Spleen (tissue), 7 donors: ENCODE results near the gene IL20RA.
"Not testable (repeated sequence)": the region's sequence is repeated elsewhere in the genome, so short reads cannot be mapped to it uniquely, and the experiment has no call there.

ENCODE experiments used
- POLR2A ChIP-seq, 3 donors: fragments of 450-650 bp; IDR thresholded peaks; one replicate each; pipeline ENCODE4 v1.5.1; 2017; ENCODE audit warnings: antibody characterized with exemption in 3 of 3, mild to moderate bottlenecking in 1 of 3
- TF ChIP-seq, protein P1 (sequence below), 11 experiments: fragments of 200-600 bp in 7 of 11; fragments of 450-650 bp in 4 of 11; sonication (generic) in 4 of 11; IDR thresholded peaks in 8 of 11; conservative IDR thresholded peaks in 3 of 11; 1 replicate in 7 of 11; 2 replicates in 4 of 11; pipeline versions ENCODE4 v1.4.0 to v1.8.0; 2016 to 2021; ENCODE audit warnings: antibody characterized with exemption in 11 of 11, inconsistent platforms in 4 of 11, mild to moderate bottlenecking in 1 of 11
- donor health status: DM: no; HTN: no; CAD: no; lungs with moderate emphysema.
- donor health status: DM: no; HTN: no; CAD: no.
- donor health status: DM: no; HTN: no; CAD: no.

DNA sequence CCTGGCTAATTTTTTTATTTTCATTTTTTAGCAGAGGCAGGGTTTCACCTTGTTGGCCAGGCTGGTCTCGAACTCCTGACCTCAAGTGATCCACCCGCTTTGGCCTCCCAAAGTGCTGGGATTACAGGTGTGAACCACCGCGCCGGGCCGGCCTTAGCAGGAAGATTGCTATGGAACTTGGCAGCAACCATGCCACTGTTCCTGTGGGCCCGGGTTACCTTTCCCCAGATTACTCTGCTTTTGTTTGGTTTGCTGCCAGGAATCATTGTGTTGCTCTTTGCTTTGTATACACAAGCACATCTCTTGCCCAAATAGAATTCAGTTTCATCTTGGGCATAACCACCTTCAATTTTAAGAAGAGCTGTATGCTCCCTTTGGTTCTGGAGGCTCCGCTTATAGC lies 71.0 kb downstream of the IL20RA start:
- TF ChIP-seq POLR2A (IDR thresholded peaks at IDR 0.05), result not testable (repeated sequence)
- TF ChIP-seq, protein P1, sequence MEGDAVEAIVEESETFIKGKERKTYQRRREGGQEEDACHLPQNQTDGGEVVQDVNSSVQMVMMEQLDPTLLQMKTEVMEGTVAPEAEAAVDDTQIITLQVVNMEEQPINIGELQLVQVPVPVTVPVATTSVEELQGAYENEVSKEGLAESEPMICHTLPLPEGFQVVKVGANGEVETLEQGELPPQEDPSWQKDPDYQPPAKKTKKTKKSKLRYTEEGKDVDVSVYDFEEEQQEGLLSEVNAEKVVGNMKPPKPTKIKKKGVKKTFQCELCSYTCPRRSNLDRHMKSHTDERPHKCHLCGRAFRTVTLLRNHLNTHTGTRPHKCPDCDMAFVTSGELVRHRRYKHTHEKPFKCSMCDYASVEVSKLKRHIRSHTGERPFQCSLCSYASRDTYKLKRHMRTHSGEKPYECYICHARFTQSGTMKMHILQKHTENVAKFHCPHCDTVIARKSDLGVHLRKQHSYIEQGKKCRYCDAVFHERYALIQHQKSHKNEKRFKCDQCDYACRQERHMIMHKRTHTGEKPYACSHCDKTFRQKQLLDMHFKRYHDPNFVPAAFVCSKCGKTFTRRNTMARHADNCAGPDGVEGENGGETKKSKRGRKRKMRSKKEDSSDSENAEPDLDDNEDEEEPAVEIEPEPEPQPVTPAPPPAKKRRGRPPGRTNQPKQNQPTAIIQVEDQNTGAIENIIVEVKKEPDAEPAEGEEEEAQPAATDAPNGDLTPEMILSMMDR (IDR thresholded peaks at IDR 0.05 in 8 of 11, conservative IDR thresholded peaks at IDR 0.05 in 3 of 11), result not testable (repeated sequence)
